PC-9 (cell line): ENCODE data around the gene VPS13D.

Source experiments
- EZH2 ChIP-seq: fragments of 200-600 bp; sonication (generic); IDR thresholded peaks from 2 replicates; pipeline ENCODE4 v1.8.0; 2017; ENCODE audit warnings: antibody characterized with exemption, low read depth
- TF ChIP-seq, protein P1 (sequence below): fragments of 200-600 bp; sonication (generic); conservative IDR thresholded peaks from 2 replicates; pipeline ENCODE4 v1.6.1; 2017; ENCODE audit warnings: mixed run types, antibody characterized with exemption, mild to moderate bottlenecking, moderate library complexity

DNA sequence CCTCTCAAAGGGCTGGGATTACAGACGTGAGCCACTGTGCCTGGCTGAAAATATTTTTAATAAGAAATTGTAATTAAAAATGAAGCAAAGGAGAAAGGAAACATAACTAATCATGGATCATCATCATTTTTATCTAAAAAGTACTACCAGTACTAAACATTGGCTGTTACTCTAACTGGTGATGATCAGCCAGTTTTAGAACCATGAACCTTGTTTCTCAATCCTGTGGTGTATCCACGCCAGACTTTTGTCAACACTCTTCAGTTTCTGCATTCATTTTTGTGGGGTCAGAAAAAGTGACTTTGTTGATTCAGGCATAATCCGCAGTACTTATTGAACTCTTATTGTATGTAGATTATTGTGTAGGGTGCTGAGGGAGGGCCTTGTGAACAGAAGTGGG, 52.3 kb downstream of the VPS13D start:
- TF ChIP-seq, protein P1, sequence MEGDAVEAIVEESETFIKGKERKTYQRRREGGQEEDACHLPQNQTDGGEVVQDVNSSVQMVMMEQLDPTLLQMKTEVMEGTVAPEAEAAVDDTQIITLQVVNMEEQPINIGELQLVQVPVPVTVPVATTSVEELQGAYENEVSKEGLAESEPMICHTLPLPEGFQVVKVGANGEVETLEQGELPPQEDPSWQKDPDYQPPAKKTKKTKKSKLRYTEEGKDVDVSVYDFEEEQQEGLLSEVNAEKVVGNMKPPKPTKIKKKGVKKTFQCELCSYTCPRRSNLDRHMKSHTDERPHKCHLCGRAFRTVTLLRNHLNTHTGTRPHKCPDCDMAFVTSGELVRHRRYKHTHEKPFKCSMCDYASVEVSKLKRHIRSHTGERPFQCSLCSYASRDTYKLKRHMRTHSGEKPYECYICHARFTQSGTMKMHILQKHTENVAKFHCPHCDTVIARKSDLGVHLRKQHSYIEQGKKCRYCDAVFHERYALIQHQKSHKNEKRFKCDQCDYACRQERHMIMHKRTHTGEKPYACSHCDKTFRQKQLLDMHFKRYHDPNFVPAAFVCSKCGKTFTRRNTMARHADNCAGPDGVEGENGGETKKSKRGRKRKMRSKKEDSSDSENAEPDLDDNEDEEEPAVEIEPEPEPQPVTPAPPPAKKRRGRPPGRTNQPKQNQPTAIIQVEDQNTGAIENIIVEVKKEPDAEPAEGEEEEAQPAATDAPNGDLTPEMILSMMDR = no peak
- no peak for TF ChIP-seq EZH2
